ENCODE measurements around the gene GRB10.

GRCh38 chr7:50591098-50591479 is 191.6 kb downstream of the GRB10 start:
- TF ChIP-seq CTCF (IDR thresholded peaks at IDR 0.05) (no peak), EP300 (IDR thresholded peaks at IDR 0.05) (no peak), POLR2A (IDR thresholded peaks at IDR 0.05; ENCODE audit: low read depth) (no peak), POLR2AphosphoS5 (IDR thresholded peaks at IDR 0.05) (no peak)
